HCT116 (cell line): ENCODE measurements around the gene MED14. TPM values are rescaled to one million over a fixed set of nuclear protein-coding genes. Genes with fewer than 3 reads are reported as not detected.

ENCODE experiments used
- ATAC-seq: fragments of 200-7000 bp; cut with Tn5 transposase; 2 replicates; pipeline ENCODE4 v1.9.1; 2020; ENCODE audit warnings: mild to moderate bottlenecking, moderate library complexity
- BruUV-seq: library from RNA; stranded (reverse); fragments of 400-500 nt; replicated peaks from 2 replicates; lab custom pipeline; 2021; lab: Mats Ljungman, UMichigan
- CTCF ChIA-PET: fragments of 300-600 bp; sonication (Branson Sonifier 250); formaldehyde crosslinking; loops from one replicate; lab custom pipeline; 2021; ENCODE audit warnings: antibody characterized with exemption; lab: Charles Lee
- POLR2A ChIA-PET: fragments of 300-600, 350-600 bp; sonication (Branson Sonifier 250); formaldehyde crosslinking; loops from one replicate; lab custom pipeline; 2021; ENCODE audit warnings: antibody characterized with exemption; lab: Charles Lee
- RAD21 ChIA-PET, 2 experiments: fragments of 300-600 bp; sonication (Branson Sonifier 250); formaldehyde crosslinking; loops; one replicate each; lab custom pipeline; 2023; ENCODE audit warnings: low total read pairs in 2 of 2; ENCODE audit not compliant: uncharacterized antibody in 2 of 2, unreplicated experiment in 2 of 2, low non-redundant PET in 1 of 2; lab: Charles Lee
- DNase-seq: peaks from one replicate; pipeline ENCODE4 v3.0.0-alpha.2; 2010; ENCODE audit warnings: low read depth, low spot score
- H2AFZ ChIP-seq: fragments of 200-600 bp; shearing (Covaris generic), sonication (generic); 2 replicates; pipeline ENCODE4 v1.6.1; 2017; ENCODE audit warnings: low read depth, mixed run types, mixed read lengths, antibody characterized with exemption, low read length; ENCODE audit not compliant: poor library complexity, severe bottlenecking
- H3K27ac ChIP-seq: 2 replicates; pipeline ENCODE4 v1.5.1; 2012; ENCODE audit warnings: low read depth, low read length
- H3K27me3 ChIP-seq: fragments of 200-600 bp; sonication (generic); 2 replicates; pipeline ENCODE4 v1.6.1; 2016; ENCODE audit warnings: mixed run types, low read length, mixed read lengths; ENCODE audit not compliant: insufficient read depth
- H3K36me3 ChIP-seq, 2 experiments: fragments of 200-500 bp in 1 of 2; fragments of 200-600 bp in 1 of 2; sonication (Bioruptor generic) in 1 of 2; sonication (generic) in 1 of 2; 2 replicates each; pipeline versions ENCODE4 v1.5.1 to v1.6.1; 2014 to 2016; ENCODE audit warnings: low read length in 2 of 2, inconsistent platforms in 1 of 2, mixed read lengths in 1 of 2, mixed run types in 1 of 2; ENCODE audit not compliant: insufficient read depth in 2 of 2, control insufficient read depth in 1 of 2
- H3K4me1 ChIP-seq, 2 experiments: fragments of 200-600 bp in 1 of 2; sonication (generic) in 1 of 2; 2 replicates each; pipeline versions ENCODE4 v1.5.1 to v1.6.1; 2012 to 2017; ENCODE audit warnings: low read length in 2 of 2, inconsistent platforms in 1 of 2, mild to moderate bottlenecking in 1 of 2, mixed read lengths in 1 of 2, mixed run types in 1 of 2, moderate library complexity in 1 of 2; ENCODE audit not compliant: insufficient read depth in 2 of 2, control insufficient read depth in 1 of 2
- H3K4me2 ChIP-seq: fragments of 200-600 bp; sonication (generic); 2 replicates; pipeline ENCODE4 v1.6.1; 2017; ENCODE audit warnings: mixed run types, low read length, mixed read lengths
- H3K4me3 ChIP-seq, 2 experiments: fragments of 200-600 bp in 1 of 2; sonication (generic) in 1 of 2; replicated peaks in 1 of 2; 2 replicates each; pipeline ENCODE4 v1.5.1; 2011 to 2016; ENCODE audit warnings: low read length in 2 of 2, control low read depth in 1 of 2, low read depth in 1 of 2, mild to moderate bottlenecking in 1 of 2, mixed read lengths in 1 of 2, mixed run types in 1 of 2
- H3K79me2 ChIP-seq: fragments of 200-600 bp; sonication (generic); 2 replicates; pipeline ENCODE4 v1.6.1; 2017; ENCODE audit warnings: mild to moderate bottlenecking, mixed run types, low read length, moderate library complexity, mixed read lengths; ENCODE audit not compliant: insufficient read depth
- H3K9ac ChIP-seq: fragments of 200-600 bp; sonication (generic); 2 replicates; pipeline ENCODE4 v1.6.1; 2016; ENCODE audit warnings: low read length, mixed read lengths
- H3K9me2 ChIP-seq: fragments of 200-600 bp; sonication (generic), shearing (Covaris generic); 2 replicates; pipeline ENCODE4 v1.6.1; 2017; ENCODE audit warnings: mixed run types, mild to moderate bottlenecking, moderate library complexity; ENCODE audit not compliant: insufficient read depth
- H3K9me3 ChIP-seq, 2 experiments: fragments of 200-500 bp in 1 of 2; fragments of 200-600 bp in 1 of 2; sonication (Bioruptor generic) in 1 of 2; sonication (generic) in 1 of 2; 2 replicates each; pipeline ENCODE4 v1.6.1; 2014 to 2017; ENCODE audit warnings: low read length in 2 of 2, mixed read lengths in 2 of 2, inconsistent platforms in 1 of 2, low read depth in 1 of 2, mild to moderate bottlenecking in 1 of 2, mixed run types in 1 of 2, moderate library complexity in 1 of 2; ENCODE audit not compliant: control insufficient read depth in 1 of 2, insufficient read depth in 1 of 2
- H4K20me1 ChIP-seq: fragments of 200-600 bp; sonication (generic), shearing (Covaris generic); 2 replicates; pipeline ENCODE4 v1.6.1; 2017; ENCODE audit warnings: mixed run types, mild to moderate bottlenecking, moderate library complexity; ENCODE audit not compliant: insufficient read depth
- CBX3 ChIP-seq: IDR thresholded peaks from 2 replicates; pipeline ENCODE4 v1.6.1; 2012; ENCODE audit warnings: low read depth
- EGR1 ChIP-seq: IDR thresholded peaks from 2 replicates; pipeline ENCODE4 v1.6.1; 2012; ENCODE audit warnings: low read depth
- ELF1 ChIP-seq: IDR thresholded peaks from 2 replicates; pipeline ENCODE4 v1.6.1; 2012; ENCODE audit warnings: low read depth, borderline replicate concordance
- EZH2 ChIP-seq: fragments of 200-600 bp; sonication (generic); IDR thresholded peaks from 2 replicates; pipeline ENCODE4 v1.6.1; 2017; ENCODE audit warnings: antibody characterized with exemption, mixed run types
- EZH2phosphoT487 ChIP-seq: fragments of 200-600 bp; IDR thresholded peaks from 2 replicates; pipeline ENCODE4 v1.6.1; 2018; ENCODE audit warnings: antibody characterized with exemption, borderline replicate concordance
- FOSL1 ChIP-seq: IDR thresholded peaks from 2 replicates; pipeline ENCODE4 v1.6.1; 2012; ENCODE audit warnings: low read depth
- JUND ChIP-seq: IDR thresholded peaks from 2 replicates; pipeline ENCODE4 v1.6.1; 2012
- POLR2A ChIP-seq: IDR thresholded peaks from 2 replicates; pipeline ENCODE4 v1.7.0; 2011; ENCODE audit warnings: borderline replicate concordance; ENCODE audit not compliant: insufficient read depth, insufficient read length; ENCODE audit errors: extremely low read depth
- RAD21 ChIP-seq: IDR thresholded peaks from 2 replicates; pipeline ENCODE4 v1.6.1; 2012; ENCODE audit warnings: low read depth, mild to moderate bottlenecking
- SIN3A ChIP-seq: IDR thresholded peaks from 2 replicates; pipeline ENCODE4 v1.6.1; 2012; ENCODE audit warnings: low read depth
- SP1 ChIP-seq: IDR thresholded peaks from 2 replicates; pipeline ENCODE4 v1.6.1; 2012; ENCODE audit warnings: low read depth
- SRF ChIP-seq: IDR thresholded peaks from 2 replicates; pipeline ENCODE4 v1.6.1; 2012; ENCODE audit warnings: low read depth
- TCF7L2 ChIP-seq: IDR thresholded peaks from 2 replicates; pipeline ENCODE4 v1.7.0; 2011; ENCODE audit warnings: borderline replicate concordance, inconsistent platforms; ENCODE audit not compliant: insufficient read depth, insufficient read length; ENCODE audit errors: extremely low read depth
- YY1 ChIP-seq: IDR thresholded peaks from 2 replicates; pipeline ENCODE4 v1.6.1; 2011; ENCODE audit warnings: low read length, low read depth, moderate library complexity, mild to moderate bottlenecking; ENCODE audit not compliant: insufficient replicate concordance; ENCODE audit errors: extremely low read depth
- ZFX ChIP-seq: fragments of 450-650 bp; IDR thresholded peaks from 2 replicates; pipeline ENCODE4 v1.6.1; 2017
- intact Hi-C: fragments of 100-400 bp; cut with micrococcal nuclease; formaldehyde crosslinking; loops from 2 replicates; pipeline ENCODE4 v1.10.0; 2022
- total RNA-seq: library from RNA; stranded (reverse); gene quantifications from one replicate; pipeline ENCODE4 v1.2.1, GENCODE V29; 2021; ENCODE audit not compliant: unreplicated experiment
- TF ChIP-seq, protein P1 (sequence below), 3 experiments: fragments of 200-600 bp in 1 of 3; sonication (generic) in 1 of 3; IDR thresholded peaks in 2 of 3; conservative IDR thresholded peaks in 1 of 3; 2 replicates each; pipeline ENCODE4 v1.5.1; 2012 to 2017; ENCODE audit warnings: low read depth in 2 of 3, low read length in 2 of 3, antibody characterized with exemption in 1 of 3, borderline replicate concordance in 1 of 3, control low read depth in 1 of 3, mild to moderate bottlenecking in 1 of 3, mixed read lengths in 1 of 3, mixed run types in 1 of 3, moderate library complexity in 1 of 3; ENCODE audit not compliant: insufficient read depth in 1 of 3
- TF ChIP-seq, protein P2 (sequence below): IDR thresholded peaks from 2 replicates; pipeline ENCODE4 v1.6.1; 2011; ENCODE audit warnings: mild to moderate bottlenecking, low read length, moderate library complexity; ENCODE audit not compliant: insufficient replicate concordance; ENCODE audit errors: extremely low read depth
- TF ChIP-seq, protein P3 (sequence below): IDR thresholded peaks from 2 replicates; pipeline ENCODE4 v1.6.1; 2012
- TF ChIP-seq, protein P4 (sequence below): IDR thresholded peaks from 2 replicates; pipeline ENCODE4 v1.6.1; 2012
- TF ChIP-seq, protein P5 (sequence below): IDR thresholded peaks from 2 replicates; pipeline ENCODE4 v1.6.1; 2012; ENCODE audit warnings: low read depth

The MED14 gene
- total RNA-seq, 1 experiment from 2014 or later, result 51.8 TPM

DNA sequence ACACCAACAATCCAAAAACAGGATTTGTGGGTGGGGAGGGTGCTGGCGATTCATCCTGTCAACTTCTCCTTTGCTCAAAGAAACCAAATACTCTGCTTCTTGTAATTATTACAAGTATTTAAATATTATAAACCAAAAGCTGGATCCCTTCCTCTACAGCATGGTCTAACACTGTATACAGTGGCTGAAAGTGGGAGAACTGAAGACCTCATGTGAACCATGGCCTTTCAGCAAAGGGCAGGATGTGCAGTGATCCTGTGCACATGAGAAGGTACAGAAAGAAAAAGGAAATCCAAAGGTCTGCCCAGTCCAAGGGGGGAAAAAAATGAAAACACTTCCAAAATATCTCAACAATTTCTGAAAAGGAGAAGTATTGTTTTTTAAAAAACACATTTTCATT lies 82.7 kb downstream of the MED14 start:
- no peaks in the 10 kb centered on the region for H4K20me1 ChIP-seq
- H3K27ac ChIP-seq, result no peak overlapping the region
- H3K27me3 ChIP-seq, result no peaks in the 10 kb centered on the region
- ChIA-PET RAD21 (interaction anchor here in 1 of 2 experiments (1.7 kb wide), 1 partner anchor 141 kb away, joined by 3 read pairs; no protein-coding TSS in a partner anchor), POLR2A (no interaction called here), CTCF (interaction anchor here (1.5 kb wide), 1 partner anchor 462 kb away, joined by 12 read pairs; no protein-coding TSS in a partner anchor)
- no peaks in the 10 kb centered on the region for H3K79me2 ChIP-seq
- intact Hi-C loops, result loop anchor here (10.0 kb wide), 1 partner anchor 462 kb away; no protein-coding TSS in a partner anchor
- TF ChIP-seq RAD21 (no peak), YY1 (no peak), SRF (no peak), JUND (no peak), FOSL1 (no peak), ZFX (no peak), EGR1 (no peak), TCF7L2 (no peak), SIN3A (no peak), EZH2 (no peak), ELF1 (no peak), SP1 (no peak), CBX3 (no peak), EZH2phosphoT487 (no peak), POLR2A (no peak)
- TF ChIP-seq, protein P1, sequence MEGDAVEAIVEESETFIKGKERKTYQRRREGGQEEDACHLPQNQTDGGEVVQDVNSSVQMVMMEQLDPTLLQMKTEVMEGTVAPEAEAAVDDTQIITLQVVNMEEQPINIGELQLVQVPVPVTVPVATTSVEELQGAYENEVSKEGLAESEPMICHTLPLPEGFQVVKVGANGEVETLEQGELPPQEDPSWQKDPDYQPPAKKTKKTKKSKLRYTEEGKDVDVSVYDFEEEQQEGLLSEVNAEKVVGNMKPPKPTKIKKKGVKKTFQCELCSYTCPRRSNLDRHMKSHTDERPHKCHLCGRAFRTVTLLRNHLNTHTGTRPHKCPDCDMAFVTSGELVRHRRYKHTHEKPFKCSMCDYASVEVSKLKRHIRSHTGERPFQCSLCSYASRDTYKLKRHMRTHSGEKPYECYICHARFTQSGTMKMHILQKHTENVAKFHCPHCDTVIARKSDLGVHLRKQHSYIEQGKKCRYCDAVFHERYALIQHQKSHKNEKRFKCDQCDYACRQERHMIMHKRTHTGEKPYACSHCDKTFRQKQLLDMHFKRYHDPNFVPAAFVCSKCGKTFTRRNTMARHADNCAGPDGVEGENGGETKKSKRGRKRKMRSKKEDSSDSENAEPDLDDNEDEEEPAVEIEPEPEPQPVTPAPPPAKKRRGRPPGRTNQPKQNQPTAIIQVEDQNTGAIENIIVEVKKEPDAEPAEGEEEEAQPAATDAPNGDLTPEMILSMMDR (IDR thresholded peaks at IDR 0.05 in 2 of 3, conservative IDR thresholded peaks at IDR 0.05 in 1 of 3; ENCODE audit: borderline replicate concordance in 1 of 3, insufficient read depth in 1 of 3, low read depth in 2 of 3, low read length in 2 of 3), result no peak
- TF ChIP-seq, protein P2, sequence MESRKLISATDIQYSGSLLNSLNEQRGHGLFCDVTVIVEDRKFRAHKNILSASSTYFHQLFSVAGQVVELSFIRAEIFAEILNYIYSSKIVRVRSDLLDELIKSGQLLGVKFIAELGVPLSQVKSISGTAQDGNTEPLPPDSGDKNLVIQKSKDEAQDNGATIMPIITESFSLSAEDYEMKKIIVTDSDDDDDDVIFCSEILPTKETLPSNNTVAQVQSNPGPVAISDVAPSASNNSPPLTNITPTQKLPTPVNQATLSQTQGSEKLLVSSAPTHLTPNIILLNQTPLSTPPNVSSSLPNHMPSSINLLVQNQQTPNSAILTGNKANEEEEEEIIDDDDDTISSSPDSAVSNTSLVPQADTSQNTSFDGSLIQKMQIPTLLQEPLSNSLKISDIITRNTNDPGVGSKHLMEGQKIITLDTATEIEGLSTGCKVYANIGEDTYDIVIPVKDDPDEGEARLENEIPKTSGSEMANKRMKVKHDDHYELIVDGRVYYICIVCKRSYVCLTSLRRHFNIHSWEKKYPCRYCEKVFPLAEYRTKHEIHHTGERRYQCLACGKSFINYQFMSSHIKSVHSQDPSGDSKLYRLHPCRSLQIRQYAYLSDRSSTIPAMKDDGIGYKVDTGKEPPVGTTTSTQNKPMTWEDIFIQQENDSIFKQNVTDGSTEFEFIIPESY, result no peak
- TF ChIP-seq, protein P3, sequence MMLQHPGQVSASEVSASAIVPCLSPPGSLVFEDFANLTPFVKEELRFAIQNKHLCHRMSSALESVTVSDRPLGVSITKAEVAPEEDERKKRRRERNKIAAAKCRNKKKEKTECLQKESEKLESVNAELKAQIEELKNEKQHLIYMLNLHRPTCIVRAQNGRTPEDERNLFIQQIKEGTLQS, result no peak
- TF ChIP-seq, protein P4, sequence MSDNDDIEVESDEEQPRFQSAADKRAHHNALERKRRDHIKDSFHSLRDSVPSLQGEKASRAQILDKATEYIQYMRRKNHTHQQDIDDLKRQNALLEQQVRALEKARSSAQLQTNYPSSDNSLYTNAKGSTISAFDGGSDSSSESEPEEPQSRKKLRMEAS, result no peak
- TF ChIP-seq, protein P5, sequence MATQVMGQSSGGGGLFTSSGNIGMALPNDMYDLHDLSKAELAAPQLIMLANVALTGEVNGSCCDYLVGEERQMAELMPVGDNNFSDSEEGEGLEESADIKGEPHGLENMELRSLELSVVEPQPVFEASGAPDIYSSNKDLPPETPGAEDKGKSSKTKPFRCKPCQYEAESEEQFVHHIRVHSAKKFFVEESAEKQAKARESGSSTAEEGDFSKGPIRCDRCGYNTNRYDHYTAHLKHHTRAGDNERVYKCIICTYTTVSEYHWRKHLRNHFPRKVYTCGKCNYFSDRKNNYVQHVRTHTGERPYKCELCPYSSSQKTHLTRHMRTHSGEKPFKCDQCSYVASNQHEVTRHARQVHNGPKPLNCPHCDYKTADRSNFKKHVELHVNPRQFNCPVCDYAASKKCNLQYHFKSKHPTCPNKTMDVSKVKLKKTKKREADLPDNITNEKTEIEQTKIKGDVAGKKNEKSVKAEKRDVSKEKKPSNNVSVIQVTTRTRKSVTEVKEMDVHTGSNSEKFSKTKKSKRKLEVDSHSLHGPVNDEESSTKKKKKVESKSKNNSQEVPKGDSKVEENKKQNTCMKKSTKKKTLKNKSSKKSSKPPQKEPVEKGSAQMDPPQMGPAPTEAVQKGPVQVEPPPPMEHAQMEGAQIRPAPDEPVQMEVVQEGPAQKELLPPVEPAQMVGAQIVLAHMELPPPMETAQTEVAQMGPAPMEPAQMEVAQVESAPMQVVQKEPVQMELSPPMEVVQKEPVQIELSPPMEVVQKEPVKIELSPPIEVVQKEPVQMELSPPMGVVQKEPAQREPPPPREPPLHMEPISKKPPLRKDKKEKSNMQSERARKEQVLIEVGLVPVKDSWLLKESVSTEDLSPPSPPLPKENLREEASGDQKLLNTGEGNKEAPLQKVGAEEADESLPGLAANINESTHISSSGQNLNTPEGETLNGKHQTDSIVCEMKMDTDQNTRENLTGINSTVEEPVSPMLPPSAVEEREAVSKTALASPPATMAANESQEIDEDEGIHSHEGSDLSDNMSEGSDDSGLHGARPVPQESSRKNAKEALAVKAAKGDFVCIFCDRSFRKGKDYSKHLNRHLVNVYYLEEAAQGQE, result no peak
- 0 out of 4 replicates have a peak, but pooled peaks cover 0 to 3% of the 10 kb centered on the region in 2 experiments for H3K36me3 ChIP-seq
- no peak overlapping the region for H3K4me3 ChIP-seq
- ATAC-seq (no peak), DNase-seq (no peak)
- no peak overlapping the region for H3K9ac ChIP-seq
- no peaks in the 10 kb centered on the region for H3K9me3 ChIP-seq
- no peaks in the 10 kb centered on the region for H3K9me2 ChIP-seq
- no peak overlapping the region for H3K4me2 ChIP-seq
- no peak overlapping the region for H2AFZ ChIP-seq
- BruUV-seq, result no TSS peak
- peaks cover 4% of the 10 kb centered on the region in 2 experiments; a peak in 2 of 4 replicates for H3K4me1 ChIP-seq
